ENCODE results near the gene KLHL35. TPM values are rescaled to one million over a fixed set of nuclear protein-coding genes. Genes with fewer than 3 reads are reported as not detected.

The KLHL35 gene
- polyA plus RNA-seq (ENCODE audit: insufficient read length in 4 of 4) = 1 to 10 TPM in 1 of 4 donors, under 1 TPM in 3; 0.48 to 1.6 (median 0.82) TPM

DNA sequence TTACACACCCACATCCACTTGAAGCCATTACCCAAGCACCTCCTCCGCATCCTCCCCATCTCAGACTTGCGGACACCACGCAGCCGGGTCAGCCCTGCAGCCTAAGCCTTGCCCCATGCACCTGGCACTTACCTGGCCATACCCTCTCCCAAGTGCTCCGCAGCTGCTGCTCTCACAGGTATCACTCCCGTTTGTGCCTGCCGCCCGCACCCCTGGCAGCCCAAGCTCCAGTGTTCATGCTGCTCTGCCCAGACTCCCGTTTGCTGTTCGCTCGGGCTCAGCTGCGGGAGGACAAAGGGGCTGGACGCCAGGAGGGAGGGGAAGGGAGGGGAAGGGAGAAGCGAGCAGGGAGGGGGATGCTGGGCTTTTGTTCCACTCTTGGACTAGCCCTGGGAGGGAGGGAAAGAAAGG lies at the start of gene KLHL35:
Gene KLHL35, minus strand, starts transcription at position 293 of the 411 bp plus-strand sequence. CDS start 2,574 bp downstream, outside the sequence.
- DNase-seq (ENCODE audit: low read depth in 4 of 4, low spot score in 2 of 4) = no peak

GRCh38 chr11:75481922-75482606 lies 49.1 kb upstream of the KLHL35 start:
- DNase-seq (ENCODE audit: low read depth in 4 of 4, low spot score in 2 of 4) = no peak

- DNase-seq (ENCODE audit: low read depth in 4 of 4, low spot score in 2 of 4) = no peak
Measured at GRCh38 chr11:75481223-75481921, 48.4 kb upstream of the KLHL35 start.

- no peak for DNase-seq (ENCODE audit: low read depth in 4 of 4, low spot score in 2 of 4)
Measured at GRCh38 chr11:75480185-75481175, 47.5 kb upstream of the KLHL35 start.

DNA sequence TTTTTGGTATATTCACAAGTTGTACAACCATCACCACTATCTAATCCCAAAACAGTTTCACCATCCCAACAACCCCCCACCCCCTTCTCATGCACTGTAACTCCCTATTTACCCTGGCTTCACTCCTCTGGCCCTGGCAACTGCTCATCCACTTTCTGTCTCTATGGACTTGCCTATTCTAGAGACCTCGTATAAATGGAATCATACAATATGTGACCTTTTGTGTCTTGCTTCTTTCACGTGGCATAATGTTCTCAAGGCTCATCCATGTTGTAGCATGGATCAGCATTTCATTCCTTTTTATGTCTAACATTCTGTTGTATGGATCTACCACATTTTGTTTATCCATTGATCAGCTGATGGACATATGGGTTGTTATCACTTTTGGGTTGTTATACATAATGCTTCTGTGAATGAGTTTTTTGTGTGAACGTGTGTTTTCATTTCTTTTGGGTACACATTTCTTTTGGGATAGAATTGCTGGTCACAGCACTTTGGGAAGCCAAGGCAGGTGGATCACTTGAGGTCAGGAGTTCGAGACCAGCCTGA lies 46.7 kb upstream of the KLHL35 start:
- no peak for DNase-seq (ENCODE audit: low read depth in 4 of 4, low spot score in 2 of 4)

- DNase-seq (ENCODE audit: low read depth in 4 of 4, low spot score in 2 of 4) = no peak
Measured at GRCh38 chr11:75478783-75479596, 46.0 kb upstream of the KLHL35 start.

DNA sequence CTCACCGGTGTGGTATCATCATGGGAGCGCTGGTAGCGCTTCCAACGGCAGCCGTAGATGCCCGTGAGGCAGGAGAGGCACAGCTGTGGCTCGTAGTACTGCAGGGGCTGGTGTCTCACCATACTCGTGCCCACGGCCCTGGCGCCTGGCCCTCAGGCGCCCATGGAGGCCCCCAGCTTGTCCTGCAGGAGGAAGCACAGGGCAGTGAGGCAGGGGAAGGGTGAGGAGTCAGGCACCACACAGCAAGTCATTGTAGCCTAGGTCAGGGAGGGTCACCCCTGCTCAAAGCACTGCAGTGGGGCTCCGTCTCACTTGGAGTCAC lies 44.6 kb upstream of the KLHL35 start:
- no peak for DNase-seq (ENCODE audit: low read depth in 4 of 4, low spot score in 2 of 4)

DNA sequence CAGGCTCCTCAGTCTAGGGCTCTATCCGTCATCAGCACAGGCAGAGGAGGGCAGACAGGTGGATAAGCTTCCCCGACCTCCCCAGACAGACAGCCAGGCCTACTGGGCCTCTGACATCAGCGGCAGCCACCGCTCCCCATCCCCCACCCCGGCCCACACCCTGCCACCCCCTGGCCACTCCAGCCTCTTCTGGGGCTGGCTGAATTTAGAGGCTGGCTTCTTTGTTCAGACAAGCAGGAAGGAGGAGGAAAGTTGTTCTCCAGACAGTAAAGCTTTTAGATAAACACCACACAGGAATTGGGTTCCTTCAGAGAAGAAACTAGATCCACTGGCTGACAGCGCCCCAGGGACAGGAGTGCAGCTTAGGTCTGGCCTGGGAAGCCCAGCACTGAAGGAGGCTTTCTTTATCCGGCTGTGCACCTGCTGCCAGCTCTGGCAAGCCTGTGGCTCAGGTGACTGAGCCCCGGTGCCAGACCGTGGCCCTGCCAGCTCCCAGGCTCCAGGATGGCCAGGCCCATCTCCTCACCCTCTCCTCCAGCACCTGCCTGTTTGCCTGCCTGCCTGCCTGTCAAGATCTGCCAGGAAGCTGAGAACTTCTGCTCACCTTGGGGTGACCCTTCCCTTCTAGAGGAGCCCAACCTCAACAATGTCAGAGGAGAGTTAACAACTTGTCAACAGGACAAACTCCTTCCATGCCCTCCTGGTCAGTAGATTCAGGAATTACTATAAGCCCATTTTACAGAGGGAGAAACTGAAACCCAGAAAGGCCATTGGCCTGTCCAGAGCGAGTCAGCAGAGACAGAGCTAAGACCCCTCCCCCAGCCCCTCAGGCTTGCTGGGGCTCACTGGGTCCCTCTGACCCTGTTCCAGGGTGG lies 44.0 kb upstream of the KLHL35 start:
- no peak for DNase-seq (ENCODE audit: low read depth in 4 of 4, low spot score in 2 of 4)

DNA sequence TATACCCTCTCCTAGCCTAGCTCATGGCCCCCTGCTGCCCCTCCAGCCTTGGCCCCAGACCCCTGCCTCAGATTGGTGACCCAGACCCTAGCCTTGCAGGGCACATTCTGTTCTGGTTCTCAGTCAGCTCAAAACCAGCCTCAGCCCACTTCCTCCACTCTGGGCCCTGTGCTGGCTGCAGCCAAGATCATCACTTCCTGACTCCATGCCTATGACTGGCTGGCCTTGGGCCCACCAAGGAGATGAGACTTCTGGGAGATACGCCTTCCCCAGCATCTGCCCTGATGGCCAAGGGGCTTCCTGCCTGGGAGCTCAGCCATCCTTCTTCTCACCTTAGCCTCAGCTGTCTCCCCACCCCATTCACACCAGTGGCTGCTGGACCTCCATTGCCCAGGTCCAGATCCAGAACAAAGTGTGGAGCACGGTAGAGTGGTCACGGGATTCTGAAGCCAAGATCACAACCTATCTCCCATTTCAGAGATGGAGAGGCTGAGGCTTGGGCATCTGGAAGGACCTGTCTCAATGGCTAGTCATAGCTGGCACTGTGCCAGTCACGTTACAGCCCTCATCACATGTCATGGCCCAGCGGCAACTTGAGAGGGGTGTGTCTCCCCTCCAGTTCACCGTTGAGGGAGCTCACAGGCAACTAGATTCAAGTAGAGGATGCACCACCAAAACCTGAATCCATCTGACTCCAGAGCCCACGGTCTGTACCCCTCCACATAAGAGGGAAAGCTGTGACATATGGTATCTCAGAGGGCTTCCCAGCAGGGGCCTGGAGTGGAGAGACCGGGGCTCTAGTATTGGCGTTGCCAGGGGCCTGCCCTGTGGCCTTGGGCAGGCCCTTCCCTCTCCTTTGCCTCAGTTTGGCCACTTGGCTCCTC lies 43.0 kb upstream of the KLHL35 start:
- DNase-seq (ENCODE audit: low read depth in 4 of 4, low spot score in 2 of 4) = no peak

DNA sequence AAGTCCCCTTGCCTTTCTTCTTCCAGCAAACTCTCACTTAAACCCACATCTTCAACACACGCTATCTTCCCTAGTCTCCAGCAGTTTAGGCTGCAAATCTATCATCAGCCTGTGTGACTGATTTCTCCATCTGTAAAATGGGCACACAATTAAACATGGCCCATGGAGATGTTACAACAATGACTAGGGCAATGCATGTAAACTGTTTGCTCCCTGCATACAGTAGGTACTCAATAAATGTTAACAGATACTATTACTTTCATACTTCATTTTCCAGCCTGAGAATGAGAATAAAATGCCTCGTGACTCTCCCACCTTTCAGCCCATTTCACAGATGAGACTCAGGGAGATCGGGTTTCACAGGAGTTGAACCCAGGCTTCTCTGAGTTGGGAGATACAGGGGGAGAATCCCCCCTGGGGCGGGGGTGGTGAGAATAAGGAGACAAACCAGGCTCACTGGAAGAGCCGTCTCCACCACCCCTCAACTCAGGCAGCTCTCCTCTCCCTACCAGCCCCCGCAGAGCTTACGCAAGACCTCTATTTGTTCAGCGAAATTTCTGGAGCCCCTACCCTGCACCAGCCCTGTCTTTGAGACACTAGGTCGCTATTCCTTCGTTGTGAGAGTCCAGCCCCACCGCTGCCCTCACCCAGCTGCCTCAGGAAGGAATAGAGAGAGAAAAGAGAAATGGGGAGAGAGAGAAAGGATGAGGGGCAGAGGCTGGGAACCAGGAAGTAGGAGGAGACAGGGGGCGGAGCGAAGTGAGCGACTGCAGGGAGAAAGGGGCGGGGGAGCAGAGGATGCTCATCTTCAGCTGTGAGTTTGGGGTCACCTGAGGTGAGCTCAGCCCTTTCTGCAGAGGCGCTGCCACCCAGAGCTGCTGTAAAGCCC lies 42.1 kb upstream of the KLHL35 start:
- DNase-seq (ENCODE audit: low read depth in 4 of 4, low spot score in 2 of 4) = peak in 1 of 4 donors; percentile 63

DNA sequence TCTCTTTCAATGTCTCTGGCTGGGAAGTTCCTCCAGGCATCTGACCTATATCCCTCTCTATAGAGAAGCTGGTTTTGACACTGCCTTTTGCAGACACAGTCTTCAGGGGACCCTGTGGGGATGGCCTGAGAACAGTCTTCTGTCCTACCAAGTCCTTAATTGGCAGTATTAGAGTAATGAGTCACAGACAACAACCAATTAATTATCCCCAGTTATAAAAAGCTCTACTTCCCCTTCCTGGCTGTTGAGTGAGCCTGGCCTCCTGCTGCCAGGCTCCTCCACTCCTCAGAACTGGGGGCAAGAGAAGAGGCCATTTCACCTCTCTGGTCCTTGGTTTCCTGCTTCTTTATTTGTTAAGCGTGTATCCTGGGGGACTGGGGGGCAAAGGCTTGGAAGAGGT lies 41.2 kb upstream of the KLHL35 start:
- DNase-seq (ENCODE audit: low read depth in 4 of 4, low spot score in 2 of 4) = no peak

- DNase-seq (ENCODE audit: low read depth in 4 of 4, low spot score in 2 of 4) = no peak
Measured at GRCh38 chr11:75473684-75474083, 40.7 kb upstream of the KLHL35 start.

- no peak for DNase-seq (ENCODE audit: low read depth in 4 of 4, low spot score in 2 of 4)
Measured at GRCh38 chr11:75472081-75472732, 39.2 kb upstream of the KLHL35 start.

GRCh38 chr11:75471176-75471973 lies 38.4 kb upstream of the KLHL35 start:
- DNase-seq (ENCODE audit: low read depth in 4 of 4, low spot score in 2 of 4) = no peak

GRCh38 chr11:75470476-75471080 lies 37.6 kb upstream of the KLHL35 start:
- DNase-seq (ENCODE audit: low read depth in 4 of 4, low spot score in 2 of 4) = no peak
